Suppressor macrophage treated with lipopolysaccharide for 4 hours (primary cell): ENCODE measurements around the gene ARMC12.

Experiments used
- DNase-seq: peaks from one replicate; pipeline ENCODE4 v3.0.0-alpha.2; 2020

The ARMC12 gene

DNA sequence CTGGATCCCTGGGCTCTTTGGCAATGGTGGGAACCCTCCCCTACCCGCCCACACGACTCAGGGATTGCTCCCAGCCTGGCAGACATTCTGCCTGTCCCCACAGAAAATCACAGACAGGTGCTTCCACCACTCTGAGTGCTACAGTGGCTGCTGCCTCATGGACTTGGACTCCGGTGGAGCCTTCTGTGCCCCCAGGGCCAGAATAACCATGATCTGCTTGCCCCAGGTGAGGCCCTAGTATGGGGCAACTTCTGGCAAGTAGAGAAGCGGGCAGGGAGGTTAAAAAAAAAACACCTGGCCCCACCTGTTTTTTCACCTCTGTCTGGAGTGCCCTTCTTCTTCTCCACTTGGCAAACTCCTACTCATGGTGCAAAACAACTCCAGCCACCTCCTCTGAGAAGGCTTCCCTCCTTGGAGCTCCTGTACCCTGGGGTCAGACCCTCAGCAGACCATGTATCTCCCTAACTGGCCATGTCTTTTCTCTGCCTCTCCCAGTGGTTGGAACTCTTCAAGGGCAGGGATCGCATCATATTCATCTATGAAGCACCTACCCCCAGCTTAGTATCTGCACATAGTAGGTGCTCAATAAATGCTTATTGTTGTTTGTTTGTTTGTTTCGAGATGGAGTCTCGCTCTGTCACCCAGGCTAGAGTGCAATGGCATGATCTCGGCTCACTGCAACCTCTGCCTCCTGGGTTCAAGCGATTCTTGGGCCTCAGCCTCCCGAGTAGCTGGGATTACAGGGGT lies 40.7 kb downstream of the ARMC12 start:
- DNase-seq, result no peak

DNA sequence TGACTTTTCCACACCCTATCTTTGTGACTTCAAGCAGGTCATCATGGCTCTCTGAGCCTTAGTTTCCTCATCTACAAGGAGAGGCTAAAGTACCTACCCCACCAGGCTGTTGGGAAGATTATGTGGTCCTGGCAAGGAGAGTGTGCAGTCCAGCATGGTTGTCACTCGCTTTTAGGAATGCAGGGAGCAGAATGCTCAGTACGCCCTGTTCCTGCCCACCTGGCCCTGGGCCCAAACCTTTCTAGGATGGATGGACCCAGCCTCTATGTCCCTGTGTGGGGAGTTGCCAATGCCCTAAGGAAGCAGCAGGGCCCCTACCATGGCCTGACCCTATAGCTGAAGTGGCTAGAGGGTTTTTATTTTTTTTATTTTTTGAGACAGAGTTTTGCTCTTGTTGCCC lies 41.6 kb downstream of the ARMC12 start:
- DNase-seq, result no peak

DNA sequence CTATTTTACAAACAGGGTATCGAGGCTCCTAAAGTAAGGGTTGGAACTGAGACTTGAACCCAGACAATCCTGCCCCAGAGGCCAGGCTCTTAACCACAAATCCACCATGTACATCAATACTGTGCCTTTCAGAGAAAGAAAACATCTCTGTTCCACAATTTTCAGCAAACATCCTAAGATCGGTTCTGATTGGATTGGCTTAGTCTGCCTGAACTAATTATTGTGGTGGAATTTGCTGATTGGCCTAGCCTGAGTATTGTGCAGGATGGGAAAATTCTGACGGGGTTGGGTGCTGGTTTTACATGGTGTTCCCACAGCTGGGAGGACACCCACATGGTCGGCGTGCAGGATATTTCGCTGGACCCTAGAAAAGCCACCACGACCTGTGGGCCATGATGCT lies 43.9 kb downstream of the ARMC12 start, which contains the start of gene CLPSL1:
Gene CLPSL1, plus strand, starts transcription at position 301 of the 400 bp plus-strand sequence. Its CDS starts 92 bp downstream, at position 393.
- DNase-seq, result no peak

DNA sequence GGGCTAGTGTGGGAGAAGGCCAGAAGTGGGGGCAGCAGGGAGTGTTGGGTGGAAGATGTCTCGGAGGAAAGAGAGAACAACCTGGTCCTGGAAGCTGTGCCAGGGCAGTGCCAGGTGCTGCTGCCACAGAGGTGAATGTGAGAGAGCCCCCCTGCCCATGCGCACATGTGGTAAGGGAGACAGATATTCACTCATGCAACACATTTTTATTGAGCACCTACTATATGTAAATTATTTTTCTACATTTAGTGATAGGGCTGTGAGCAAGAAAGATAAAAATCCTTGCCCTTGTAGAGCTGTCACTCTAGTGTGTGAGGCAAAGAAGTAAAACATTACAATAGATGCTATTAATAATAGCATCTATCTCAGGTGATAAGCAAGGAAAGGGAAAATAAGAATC lies 44.5 kb downstream of the ARMC12 start:
- DNase-seq, result no peak

DNA sequence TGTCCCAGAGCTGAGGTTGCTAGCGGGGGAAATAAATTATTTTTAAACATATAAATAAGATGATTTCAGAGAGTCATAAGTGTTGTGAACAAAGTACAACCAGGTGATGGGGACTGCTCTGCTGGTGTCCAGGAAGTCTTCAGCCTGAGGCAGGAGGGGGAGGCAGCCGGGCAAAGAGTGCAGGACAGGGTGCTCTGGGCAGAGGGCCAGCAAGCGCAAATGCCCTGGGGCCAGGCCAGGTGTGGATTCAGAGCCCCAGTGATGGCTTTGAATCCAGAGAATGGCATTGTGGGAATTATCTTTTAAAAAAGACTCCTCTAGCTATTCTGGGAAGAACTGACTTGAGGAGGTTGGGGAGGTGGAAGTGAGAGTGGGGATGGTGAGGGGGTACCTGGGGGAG lies 45.6 kb downstream of the ARMC12 start:
- no peak for DNase-seq

DNA sequence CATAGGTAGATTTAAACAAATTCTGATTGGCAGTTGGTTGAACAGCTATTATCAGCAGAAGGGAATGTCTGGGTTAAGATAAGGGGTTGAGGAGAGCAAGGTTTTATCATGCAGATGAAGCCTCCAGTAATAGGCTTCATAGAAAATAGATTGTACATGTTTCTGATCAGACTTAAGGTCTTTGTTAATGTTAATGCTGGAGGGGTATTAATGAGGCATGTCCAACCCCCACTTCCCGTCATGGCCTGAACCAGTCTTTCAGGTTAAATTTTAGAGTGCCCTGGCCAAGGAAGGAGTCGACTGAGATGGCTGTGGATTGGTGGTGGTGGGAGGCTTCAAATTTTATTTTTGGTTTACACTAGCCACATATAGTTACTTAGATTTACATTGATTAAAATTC lies 47.4 kb downstream of the ARMC12 start:
- DNase-seq, result no peak

DNA sequence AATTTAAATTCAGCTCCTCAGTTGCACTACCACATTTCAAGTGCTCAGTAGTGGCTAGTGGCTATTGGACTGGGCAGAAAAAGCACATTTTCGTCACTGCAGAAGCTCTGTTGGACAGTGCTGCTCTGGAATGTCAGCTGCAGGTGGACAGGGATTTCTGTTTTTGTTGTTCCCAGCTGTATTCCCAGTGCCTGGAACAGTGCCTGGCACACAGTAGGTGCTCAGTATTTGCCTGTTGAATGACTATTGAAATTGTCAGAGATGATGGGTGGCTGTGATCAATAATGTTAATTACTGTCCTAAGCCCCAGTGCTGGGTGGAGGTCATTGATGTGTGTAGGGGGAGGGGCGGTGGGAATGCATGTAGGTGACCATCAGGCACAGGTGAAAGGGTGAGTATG lies 49.4 kb downstream of the ARMC12 start:
- DNase-seq, result no peak

DNA sequence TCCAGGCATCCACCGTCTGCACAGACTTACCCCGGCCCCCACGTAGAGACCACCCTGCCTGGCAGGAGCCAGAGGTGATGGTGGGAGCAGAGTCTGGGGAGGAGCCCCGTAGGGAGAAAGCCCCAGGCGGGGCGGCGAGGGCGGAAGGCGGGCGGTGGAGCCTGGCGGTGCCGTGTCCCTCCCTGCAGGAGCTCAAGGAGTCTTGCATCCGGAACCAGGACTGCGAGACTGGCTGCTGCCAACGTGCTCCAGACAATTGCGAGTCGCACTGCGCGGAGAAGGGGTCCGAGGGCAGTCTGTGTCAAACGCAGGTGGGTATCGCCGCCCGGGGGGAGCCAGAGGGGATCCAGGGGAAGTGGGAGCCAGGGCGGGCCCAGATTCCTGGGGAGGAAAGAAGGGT lies 50.0 kb downstream of the ARMC12 start:
- DNase-seq, result no peak

DNA sequence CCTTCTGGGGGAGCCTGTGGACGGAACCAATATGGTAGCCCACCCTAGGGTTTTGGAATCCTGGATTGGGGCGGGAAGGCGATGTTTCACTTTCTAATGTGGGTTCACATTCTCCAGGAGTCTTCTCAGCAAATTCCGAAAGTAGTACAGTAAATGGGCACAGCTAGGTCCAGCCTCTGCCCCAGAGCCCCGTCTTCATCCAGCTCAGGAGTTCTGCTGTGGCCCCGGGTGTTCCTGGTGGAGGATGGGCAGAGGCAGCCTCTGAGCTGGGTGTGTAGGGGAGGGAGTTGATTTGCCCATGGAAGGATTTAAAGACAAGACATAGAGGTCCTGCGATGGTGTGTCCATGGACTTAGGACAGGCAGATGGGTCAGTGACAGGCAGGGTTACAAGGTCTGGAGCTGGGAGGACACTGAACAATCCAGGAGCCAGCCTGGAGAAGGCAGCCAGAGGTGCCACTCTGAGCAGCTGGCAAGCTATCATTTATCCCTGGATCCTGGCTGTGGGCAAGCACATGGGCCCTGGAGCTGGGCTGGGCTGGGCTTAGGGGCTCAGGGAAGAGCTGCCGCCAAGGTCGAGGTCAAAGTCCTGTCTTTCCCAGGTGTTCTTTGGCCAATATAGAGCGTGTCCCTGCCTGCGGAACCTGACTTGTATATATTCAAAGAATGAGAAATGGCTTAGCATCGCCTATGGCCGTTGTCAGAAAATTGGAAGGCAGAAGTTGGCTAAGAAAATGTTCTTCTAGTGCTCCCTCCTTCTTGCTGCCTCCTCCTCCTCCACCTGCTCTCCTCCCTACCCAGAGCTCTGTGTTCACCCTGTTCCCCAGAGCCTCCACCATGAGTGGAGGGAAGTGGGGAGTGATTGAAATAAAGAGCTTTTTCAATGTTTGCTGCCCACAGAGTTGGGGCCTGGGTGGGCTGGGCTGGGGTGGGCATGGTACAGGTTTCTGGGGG lies 50.7 kb downstream of the ARMC12 start:
- DNase-seq, result no peak

DNA sequence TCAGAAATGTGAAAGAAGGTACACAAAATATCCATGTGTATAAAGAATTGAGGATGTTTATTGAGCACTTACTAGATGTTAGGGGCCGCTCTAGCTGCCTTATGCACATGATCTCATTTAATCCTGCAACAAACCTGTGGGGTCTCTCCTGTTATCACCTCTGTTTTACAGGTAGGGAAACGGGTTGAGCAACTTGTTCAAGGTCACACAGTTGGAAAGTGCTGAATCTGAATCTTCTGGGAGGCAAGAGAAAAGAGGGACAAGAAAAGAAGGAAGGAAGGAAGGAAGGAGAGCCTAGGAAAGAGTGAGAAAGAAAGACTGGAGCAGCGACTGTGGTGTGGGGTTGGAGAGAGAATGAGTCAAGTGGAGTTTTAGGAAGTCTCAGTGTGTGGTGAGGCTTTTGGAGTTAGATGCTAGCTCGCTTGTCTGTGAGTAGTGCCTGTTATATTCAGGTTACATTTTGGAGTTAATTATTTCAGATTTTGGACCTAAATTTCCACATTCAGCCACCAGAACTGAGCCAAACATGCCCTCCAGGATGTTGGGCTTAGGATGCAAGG lies 51.7 kb downstream of the ARMC12 start:
- DNase-seq, result no peak

DNA sequence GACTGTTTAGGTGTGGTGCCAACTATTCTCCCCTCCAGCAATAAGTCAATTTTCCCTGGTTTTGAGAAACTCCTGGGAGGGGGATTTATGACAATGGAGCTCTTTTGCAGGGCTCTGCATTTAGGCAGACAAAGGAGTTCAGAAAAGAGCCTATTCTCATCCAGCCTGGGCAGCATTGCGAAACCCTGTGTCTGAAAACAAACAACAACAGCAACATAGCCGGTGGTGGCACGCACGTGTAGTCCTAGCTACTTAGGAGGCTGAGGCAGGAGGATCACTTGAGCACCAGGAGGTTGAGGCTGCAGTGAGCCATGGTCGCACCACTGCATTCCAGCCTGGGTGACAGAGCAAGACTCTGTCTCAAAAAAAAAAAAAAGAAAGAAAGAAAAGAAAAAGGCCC lies 53.9 kb downstream of the ARMC12 start:
- DNase-seq, result no peak

DNA sequence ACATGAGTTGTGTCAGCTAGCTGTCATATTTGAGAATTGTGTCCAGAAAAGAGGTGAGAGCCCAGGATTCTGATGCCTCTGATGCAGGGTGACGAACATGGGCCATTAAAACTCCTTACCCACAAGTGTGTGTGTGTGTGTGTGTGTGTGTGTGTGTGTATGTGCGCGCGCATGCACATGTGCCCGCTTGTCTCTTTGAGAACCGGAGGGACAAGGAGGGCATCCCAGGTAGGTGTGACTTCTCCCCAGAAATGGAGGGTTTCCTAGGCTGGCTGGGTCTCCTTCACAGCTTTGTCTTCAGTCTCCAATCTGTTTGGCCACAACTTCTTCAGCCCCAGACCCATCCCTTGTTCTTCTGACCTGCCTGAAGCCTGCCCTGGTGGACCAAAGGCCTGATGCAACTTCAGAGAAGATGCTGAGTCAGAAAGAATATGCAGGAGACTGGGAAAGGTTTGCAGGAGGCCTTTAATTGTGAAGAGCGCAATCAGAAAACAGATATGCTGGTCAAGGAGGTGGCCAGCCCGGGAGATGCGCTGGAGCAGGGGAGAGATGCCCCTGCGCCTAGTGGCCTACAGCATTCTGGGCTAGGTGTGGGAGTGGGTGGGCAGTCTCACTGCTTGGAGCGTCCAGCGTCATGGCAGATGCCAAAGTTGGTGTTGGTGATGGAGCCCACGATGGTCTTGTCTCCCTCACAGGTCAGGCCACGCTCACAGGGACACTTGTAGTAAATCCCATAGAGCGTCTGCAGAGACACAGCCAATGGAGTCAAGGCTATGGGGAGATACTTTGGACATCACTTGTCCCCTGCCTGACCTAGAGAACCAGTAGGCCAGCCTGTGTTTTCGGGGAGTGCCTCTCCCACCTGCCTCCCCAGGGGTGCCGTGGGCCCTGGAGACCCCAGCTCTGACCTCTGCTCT lies 58.0 kb downstream of the ARMC12 start:
- no peak for DNase-seq

DNA sequence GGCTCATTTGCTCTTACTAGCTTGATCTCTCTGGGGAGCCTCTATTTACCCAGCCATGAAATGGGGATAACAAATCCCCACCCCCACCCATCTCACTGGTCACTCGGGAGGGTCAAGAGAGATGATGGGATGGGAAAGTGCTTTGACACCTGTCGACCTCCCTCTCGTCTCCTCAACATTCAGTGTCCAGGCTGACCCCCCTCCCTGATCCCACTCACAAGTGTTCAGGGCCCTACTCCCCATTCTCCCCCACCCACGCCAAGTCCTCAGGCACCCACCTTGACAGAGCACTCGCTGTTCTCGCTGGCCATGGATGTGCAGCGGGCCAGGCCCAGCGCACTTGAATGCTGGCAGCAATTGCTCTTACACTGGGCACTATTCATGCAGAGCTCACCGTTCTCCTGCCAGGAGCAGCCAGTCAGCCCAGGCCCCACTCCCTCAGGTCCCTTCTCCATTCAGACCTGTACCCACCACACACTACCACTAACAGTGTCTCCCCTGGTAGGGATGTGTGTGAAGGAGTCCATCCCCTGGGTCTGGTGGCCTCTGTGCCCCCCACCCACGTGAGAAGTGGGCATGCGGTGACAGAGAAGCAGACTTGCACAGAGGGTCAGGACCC lies 58.7 kb downstream of the ARMC12 start:
- no peak for DNase-seq

DNA sequence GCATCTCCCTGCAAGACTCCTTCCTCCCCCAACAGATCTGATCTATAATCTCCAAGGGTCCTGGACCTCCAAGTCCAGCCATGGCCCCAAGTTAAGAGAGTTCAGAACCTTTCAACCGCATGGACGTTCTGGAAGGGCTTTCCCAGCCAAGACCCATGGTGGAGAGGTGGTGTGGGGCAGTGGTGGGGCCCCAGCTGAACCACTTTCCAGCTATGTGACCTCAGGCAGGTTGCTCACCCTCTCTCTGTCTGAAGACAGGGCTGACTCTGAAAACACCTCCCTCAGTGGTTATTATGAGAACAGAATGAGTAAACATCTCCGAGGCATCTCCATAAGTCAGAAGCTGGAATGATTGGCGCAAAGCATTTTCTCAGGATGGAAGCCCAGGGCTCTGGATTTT lies 59.4 kb downstream of the ARMC12 start:
- no peak for DNase-seq

DNA sequence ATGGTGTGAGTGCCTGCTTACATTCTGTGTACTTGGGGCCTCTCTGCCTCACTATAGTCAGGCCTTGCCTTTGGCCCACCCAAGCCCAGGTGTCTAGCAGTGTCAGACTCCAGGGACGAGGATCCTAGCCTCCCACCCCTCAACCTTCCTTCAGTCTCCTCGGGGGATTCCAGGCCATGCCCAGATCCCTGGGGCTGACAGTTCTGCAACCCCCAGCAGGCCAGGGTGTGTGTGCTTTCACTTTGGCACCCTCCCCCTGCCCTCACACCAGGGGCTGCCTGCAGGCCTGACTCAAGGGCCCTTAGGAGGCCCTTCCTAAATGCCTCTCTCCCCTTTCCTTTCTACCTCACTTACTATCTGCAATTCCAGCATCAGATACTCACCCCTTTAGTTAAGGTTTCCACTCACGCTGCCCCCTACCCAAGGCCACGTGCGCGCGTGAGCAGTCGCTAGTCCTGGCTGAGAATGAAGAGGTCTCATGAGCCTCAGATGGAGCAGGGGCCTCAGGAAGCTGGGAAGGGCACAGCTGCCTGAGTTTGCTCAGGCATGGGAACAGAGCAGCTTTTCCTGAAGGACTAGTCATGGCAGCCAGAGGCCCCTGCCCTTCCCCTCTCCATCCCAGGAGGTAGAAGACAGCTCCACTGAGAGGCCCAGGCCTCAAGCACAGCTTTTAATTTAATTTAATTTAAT lies 61.1 kb downstream of the ARMC12 start:
- no peak for DNase-seq
